Cortex of kidney (tissue), 1 donor: ENCODE data around the gene EPB41.
"Not testable (repeated sequence)": the region's sequence is repeated elsewhere in the genome, so short reads cannot be mapped to it uniquely, and the experiment has no call there.

Experiments used
- DNase-seq: peaks from one replicate; lab custom pipeline; 2025; lab: John Stamatoyannopoulos, UW

EPB41 gene

DNA sequence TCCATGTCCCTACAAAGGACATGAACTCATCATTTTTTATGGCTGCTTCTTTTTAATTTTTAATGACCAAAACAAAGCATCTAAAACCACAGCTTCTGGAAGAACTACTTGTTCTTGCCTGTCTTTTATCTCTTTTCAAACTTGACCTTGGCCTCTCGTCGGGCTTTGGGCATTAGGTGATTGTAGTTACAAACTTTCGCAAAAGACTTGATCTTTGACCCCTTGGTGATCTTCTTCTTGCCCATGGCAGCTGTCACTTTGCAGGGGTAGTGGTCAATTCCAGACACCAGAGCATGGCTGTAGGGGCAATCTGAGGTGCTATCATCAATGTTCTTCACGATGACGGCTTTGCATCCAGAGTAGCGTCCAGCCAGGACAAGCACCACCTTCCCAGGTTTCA lies 67.8 kb downstream of the EPB41 start:
- DNase-seq, result no peak

DNA sequence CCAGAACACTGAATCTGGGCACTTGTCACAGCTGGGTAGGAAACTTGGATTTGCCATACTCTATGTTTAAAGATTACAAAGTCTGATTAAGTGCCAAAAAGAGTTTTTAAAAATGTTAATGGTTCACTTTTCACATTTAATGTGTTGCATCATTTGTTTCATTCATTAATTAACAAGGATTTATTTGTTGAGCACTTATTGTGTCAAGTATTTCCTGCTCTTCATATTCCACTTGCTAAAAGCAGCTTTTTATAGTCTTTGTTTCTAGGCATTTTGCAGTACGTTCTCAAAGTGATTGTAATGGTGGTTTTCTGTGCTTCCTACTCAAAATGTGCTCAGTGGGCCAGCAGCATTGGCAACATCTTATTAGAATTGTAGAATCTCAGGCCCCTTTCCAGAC lies 68.7 kb downstream of the EPB41 start:
- no peak for DNase-seq

DNA sequence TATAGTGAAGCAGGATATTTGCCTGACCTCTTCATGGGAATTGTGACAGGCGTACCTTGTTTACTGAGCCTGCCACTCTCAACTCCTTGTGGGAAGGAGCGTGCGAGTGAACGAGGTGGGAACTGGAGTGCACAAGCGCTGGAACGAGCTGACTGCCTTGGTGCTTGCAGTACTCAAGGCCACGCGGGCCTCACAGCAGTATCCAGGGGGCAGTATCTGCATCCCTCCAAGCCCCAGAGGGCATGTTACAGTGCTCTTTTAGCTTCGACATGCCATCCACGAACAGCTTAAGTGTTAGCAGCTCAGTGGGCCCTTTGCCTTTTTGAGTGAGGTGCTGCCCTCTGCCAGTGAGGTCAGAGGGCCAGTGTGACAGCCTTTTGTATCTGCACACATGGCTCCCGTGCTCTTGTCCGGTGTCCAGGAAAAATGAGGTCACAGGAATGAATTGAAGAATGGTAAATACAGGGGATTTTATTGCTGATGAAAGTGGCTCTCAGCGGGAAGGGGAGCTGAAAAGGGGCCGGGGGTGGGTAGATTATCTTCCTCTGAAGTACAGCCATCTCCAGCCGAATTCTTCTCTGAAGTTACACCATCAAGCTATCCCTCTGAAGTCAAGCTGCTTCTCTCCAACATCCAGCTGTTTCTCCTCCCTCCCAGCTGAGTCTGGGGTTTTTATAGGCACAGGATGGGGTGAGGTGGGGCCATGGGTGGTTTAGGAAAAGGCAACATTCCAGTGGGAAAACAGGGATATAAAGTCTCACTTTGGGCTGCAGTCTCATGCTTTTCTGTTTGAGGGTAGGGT lies 69.3 kb downstream of the EPB41 start:
- DNase-seq, result no peak

GRCh38 chr1:28984311-28984684 lies 69.9 kb downstream of the EPB41 start:
- no peak for DNase-seq

DNA sequence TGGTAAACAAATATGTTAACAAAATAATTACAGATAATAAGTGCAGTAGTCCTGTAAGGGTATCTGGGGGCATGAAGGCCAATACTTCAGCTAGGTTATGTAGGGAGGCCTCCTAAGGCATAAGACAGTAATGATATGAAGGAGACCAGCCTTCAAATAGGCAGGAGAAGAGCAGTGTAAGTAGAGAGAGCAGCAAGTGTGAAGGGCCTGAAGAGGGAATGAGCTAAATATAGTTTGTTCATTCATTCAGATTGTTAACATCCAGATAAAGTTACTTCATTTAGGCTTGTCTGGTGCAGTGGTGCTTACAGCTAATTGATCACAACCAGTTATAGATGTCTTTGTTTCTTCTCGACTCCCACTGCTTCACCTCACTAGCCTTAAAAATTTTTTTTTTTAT lies 71.1 kb downstream of the EPB41 start:
- no peak for DNase-seq

GRCh38 chr1:28986306-28986910 lies 72.0 kb downstream of the EPB41 start:
- DNase-seq, result no peak

DNA sequence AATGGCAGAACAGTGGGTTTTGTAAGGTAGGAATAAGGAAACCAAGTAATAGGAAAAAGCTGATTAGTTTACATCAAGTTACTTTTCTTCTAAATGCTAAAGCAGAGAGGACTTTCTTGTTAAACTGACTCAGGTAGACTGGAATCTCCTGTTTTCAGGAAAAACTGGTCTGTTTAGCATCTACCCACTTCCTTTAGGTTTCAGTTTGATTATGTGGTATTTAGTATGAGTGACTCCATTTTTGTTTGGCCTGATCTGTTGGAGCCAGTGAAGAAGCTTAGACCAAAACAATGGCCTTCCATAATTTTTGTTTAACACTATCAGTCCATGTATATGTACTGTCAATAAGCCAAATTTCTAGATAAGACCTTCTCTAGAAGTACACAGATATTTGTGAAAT lies 88.4 kb downstream of the EPB41 start:
- no peak for DNase-seq

- no peak for DNase-seq
These were observed 89.9 kb downstream of the EPB41 start for GRCh38 chr1:29004288-29004687.

- no peak for DNase-seq
These were observed 90.4 kb downstream of the EPB41 start for GRCh38 chr1:29004798-29005197.

DNA sequence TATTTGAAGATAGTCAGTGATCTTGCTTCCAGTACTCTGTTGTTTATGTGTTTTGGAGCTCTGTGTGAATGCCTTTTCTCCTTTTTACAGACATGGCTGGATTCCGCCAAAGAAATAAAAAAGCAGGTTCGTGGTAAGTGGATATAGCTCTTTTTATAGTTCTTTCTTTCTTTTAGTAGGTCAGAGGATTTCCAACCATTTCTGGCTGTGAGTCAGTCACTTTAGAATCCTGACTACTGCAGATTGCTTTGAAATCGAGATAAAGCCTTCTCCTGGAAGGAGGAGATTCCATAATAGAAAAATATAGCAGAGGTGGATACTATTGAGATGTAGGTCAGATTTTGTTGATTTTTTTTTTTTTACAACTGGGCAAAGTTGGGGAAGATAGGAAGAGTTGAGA lies 97.4 kb downstream of the EPB41 start:
- DNase-seq, result no peak

DNA sequence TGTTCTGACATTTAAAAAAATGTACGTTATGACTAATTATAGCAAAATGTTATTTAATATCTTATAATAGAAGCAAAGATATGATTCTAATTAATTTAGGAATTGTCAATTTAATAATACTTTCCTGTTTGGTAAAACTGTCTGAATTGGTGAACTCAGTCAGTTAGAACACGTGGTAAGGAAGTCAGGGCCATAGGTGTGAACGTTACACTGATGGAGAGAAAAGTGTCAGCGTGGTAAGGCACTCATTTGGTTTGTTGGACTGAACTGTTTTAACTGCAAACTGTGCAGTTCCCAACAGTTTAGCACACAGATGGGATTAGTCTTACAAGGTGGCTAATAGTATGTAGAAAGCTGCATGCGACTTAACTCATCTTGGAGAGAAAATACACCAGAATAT lies 102.9 kb downstream of the EPB41 start:
- DNase-seq, result no peak

- no peak for DNase-seq
These were observed 103.8 kb downstream of the EPB41 start for GRCh38 chr1:29017975-29018712.

DNA sequence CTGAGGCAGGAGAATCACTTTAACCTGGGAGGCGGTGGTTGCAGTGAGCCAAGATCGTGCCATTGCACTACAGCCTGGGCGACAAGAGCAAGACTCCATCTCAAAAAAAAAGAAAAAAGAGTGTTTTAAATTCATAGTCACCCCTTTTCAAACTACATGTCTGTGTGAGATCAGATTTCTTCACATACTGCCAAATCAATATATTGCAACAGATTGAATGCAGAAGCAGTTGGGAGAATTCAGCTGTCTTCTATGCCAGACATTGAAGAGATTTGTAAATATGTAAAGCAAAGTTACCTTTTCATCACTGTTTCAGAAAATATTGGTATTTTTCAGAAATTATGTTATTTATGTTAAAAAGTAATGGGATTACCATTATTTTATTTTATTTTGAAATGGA lies 108.3 kb downstream of the EPB41 start:
- no peak for DNase-seq

DNA sequence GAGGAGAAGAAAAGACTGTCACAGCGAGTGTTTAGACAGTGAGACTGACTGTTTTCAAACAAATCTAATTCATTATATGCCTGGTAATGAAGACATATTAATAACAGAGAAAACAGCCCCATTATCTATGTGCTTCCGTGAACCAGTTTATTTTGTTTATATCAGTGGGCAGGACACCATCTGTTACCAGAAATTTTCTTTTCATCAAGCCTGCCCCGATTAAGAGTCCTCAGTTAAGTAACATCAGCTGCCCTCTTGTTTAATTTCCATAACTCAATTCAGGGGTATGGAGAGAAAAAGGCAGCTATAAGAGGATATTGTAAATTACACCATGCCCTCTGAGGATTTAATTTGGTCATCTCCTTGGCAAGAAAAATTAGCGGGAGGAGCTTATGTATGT lies 115.3 kb downstream of the EPB41 start:
- no peak for DNase-seq

- no peak for DNase-seq
These were observed 118.5 kb downstream of the EPB41 start for GRCh38 chr1:29032841-29033240.

DNA sequence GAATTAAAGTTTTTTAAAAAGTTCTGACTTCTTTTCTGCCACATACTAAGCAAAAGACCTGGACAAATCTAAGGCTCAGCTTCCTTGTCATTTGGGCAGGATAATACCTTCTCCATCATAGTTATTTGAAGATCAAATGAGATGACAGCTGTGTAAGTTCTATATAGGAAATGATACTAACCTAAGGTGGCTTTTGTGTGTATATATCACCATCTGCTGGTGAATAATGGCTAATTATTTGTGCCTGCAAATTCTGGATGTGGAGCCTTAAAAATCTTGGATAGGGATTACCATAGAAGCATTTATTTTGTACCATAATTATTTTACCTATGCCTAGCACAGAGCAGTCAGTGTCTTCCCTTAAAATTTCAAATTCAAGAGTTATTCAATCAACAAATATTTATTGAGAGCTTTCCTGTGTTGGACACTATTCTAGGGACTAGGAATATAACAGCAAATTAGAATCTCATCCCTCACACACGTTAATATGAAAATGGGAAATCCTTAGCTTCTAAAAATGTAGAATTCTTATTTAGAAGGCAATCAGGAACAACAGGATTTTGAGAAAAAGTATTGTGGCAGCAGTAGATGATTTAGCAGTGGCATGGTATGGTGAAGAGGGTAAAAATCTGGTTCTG lies 119.6 kb downstream of the EPB41 start:
- no peak for DNase-seq

GRCh38 chr1:29043274-29043965 lies 129.1 kb downstream of the EPB41 start:
- DNase-seq, result no peak

DNA sequence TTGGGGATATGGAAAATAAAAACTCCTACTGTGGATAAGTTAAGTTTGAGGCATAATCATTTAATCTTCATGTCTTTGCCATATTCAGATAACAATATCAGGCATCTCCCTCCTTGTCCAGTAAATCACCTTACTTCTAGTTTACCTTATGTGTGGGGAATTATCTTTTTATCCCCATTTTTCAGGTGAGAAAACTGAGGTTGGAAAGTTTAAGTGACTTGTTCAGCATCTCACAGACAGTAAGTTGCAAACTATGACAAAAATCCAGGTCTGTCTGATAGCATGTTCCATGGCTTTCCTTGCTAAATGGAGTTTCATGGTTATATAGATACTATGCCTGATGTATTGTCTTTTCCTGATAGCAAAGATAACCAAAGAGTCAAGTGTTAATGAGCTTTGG lies 129.6 kb downstream of the EPB41 start:
- no peak for DNase-seq

DNA sequence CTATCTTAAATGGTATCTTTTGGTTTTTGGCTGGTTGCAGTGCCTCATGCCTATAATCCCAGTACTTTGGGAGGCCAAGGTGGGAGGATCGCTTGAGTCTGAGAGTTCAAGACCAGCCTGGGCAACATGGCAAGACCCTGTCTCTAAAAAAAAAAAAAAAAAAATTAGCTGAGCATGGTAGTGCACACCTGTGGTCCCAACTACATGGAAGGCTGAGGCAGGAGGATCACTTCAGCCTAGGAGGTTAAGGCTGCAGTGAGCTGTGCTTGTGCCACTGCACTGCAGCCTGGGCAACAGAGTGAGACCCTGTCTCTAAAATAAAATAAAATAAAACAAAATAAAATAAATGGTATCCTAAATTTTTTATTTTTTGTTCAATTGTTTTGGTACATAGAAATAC lies 131.3 kb downstream of the EPB41 start:
- not testable (repeated sequence) for DNase-seq

DNA sequence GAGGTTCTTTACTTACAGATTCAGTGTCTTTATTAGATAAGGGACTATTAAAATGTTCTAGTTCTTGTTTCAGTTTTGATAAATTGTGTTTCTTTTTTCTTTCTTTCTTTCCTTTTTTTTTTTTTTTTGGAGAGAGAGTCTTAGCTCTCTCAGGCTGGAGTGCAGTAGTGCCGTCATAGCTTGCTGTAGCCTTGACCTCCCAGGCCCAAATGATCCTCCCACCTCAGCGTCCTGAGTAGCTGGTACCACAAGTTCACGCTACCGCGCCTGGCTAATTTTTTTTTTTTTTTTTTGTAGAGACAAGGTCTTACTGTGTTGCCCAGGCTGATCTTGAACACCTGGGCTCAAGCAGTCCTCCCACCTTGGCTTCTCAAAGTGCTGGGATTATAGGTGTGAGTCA lies 132.8 kb downstream of the EPB41 start:
- no peak for DNase-seq

GRCh38 chr1:29050166-29050565 lies 135.8 kb downstream of the EPB41 start:
- no peak for DNase-seq

DNA sequence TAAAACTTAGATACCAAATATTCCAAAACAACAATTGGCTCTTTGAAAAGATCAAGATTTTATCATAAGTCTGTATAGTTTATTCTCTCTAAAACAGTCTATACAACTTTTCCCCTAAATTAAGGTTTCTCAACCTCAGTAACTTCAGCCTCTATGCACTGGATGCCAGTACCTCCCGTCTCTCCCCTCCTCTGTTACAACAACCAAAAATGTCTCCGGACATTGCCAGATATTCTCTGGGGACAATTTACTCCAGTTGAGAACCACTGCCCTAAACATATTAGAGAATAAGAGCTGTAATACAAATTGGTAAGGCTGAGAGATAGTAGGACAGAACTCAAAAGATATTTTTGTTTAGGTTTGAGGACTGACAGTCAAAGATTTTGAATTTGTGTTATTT lies 137.7 kb downstream of the EPB41 start:
- no peak for DNase-seq
